ENCODE data around the gene KLC1. TPM values are rescaled to one million over a fixed set of nuclear protein-coding genes. Genes with fewer than 3 reads are reported as not detected.

KLC1 gene
- total RNA-seq, 1 donor, result 212 TPM

GRCh38 chr14:103668117-103668516, 39.1 kb downstream of the KLC1 start:
- TF ChIP-seq CTCF (IDR thresholded peaks at IDR 0.05; ENCODE audit: insufficient read depth, low read length), result no peak
- no peak for DNase-seq (ENCODE audit: low read depth)
- H3K4me3 ChIP-seq (ENCODE audit: low read depth, low read length), result no peak overlapping the region

GRCh38 chr14:103669370-103669769, 40.4 kb downstream of the KLC1 start:
- TF ChIP-seq CTCF (IDR thresholded peaks at IDR 0.05; ENCODE audit: insufficient read depth, low read length), result no peak
- H3K4me3 ChIP-seq (ENCODE audit: low read depth, low read length), result no peak overlapping the region
- DNase-seq (ENCODE audit: low read depth), result no peak

- no peak overlapping the region for H3K4me3 ChIP-seq (ENCODE audit: low read depth, low read length)
- no peak for TF ChIP-seq CTCF (IDR thresholded peaks at IDR 0.05; ENCODE audit: insufficient read depth, low read length)
- DNase-seq (ENCODE audit: low read depth), result no peak
Observed at GRCh38 chr14:103671911-103672310, 42.9 kb downstream of the KLC1 start.

- DNase-seq (ENCODE audit: low read depth), result no peak
- H3K4me3 ChIP-seq (ENCODE audit: low read depth, low read length), result no peak overlapping the region
- no peak for TF ChIP-seq CTCF (IDR thresholded peaks at IDR 0.05; ENCODE audit: insufficient read depth, low read length)
Observed at GRCh38 chr14:103675957-103676356, 46.9 kb downstream of the KLC1 start.

- no peak for DNase-seq (ENCODE audit: low read depth)
- H3K4me3 ChIP-seq (ENCODE audit: low read depth, low read length), result no peak overlapping the region
- TF ChIP-seq CTCF (IDR thresholded peaks at IDR 0.05; ENCODE audit: insufficient read depth, low read length), result no peak
Observed at GRCh38 chr14:103676881-103677675, 48.1 kb downstream of the KLC1 start.

GRCh38 chr14:103679351-103679750, 50.3 kb downstream of the KLC1 start:
- DNase-seq (ENCODE audit: low read depth), result no peak
- TF ChIP-seq CTCF (IDR thresholded peaks at IDR 0.05; ENCODE audit: insufficient read depth, low read length), result peak; percentile 47

More at GRCh38 chr14:103679351-103679750, 50.3 kb downstream of the KLC1 start:
- no peak overlapping the region for H3K4me3 ChIP-seq (ENCODE audit: low read depth, low read length)
